ENCODE data around the gene ROR1.

DNA sequence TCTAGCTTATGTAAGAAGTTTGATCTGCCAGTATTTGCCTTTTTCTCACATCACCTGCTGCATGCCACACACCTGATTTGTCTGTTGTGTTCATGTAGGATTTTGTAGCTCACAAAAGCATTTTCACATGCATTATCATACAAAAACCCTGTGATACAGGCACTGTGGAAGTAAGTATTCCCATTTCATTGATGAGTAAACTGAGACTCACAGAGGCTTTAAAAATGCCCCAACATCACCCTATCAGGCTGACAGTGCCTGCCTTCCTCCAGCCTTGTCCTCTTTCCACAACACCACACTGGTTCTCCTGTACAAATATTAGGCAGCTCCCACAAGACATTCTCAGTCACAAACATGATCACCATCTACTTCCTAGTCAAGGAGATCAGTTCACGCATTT is 343.7 kb downstream of the ROR1 start:
- TF ChIP-seq, protein P1, sequence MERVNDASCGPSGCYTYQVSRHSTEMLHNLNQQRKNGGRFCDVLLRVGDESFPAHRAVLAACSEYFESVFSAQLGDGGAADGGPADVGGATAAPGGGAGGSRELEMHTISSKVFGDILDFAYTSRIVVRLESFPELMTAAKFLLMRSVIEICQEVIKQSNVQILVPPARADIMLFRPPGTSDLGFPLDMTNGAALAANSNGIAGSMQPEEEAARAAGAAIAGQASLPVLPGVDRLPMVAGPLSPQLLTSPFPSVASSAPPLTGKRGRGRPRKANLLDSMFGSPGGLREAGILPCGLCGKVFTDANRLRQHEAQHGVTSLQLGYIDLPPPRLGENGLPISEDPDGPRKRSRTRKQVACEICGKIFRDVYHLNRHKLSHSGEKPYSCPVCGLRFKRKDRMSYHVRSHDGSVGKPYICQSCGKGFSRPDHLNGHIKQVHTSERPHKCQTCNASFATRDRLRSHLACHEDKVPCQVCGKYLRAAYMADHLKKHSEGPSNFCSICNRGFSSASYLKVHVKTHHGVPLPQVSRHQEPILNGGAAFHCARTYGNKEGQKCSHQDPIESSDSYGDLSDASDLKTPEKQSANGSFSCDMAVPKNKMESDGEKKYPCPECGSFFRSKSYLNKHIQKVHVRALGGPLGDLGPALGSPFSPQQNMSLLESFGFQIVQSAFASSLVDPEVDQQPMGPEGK (CRISPR knock-in tag; IDR thresholded peaks at IDR 0.05; ENCODE audit: borderline replicate concordance), result no peak
- TF ChIP-seq ZNF70 (CRISPR knock-in tag; IDR thresholded peaks at IDR 0.05) (no peak), CSDC2 (CRISPR knock-in tag; IDR thresholded peaks at IDR 0.05) (no peak), ZC3H10 (CRISPR knock-in tag; IDR thresholded peaks at IDR 0.05) (no peak), ARNTL (CRISPR knock-in tag; IDR thresholded peaks at IDR 0.05; ENCODE audit: borderline replicate concordance, low read depth) (no peak), ZNF8 (CRISPR knock-in tag; IDR thresholded peaks at IDR 0.05) (no peak), ZNF565 (CRISPR knock-in tag; conservative IDR thresholded peaks at IDR 0.05; ENCODE audit: low read depth) (no peak)
- TF ChIP-seq, protein P2, sequence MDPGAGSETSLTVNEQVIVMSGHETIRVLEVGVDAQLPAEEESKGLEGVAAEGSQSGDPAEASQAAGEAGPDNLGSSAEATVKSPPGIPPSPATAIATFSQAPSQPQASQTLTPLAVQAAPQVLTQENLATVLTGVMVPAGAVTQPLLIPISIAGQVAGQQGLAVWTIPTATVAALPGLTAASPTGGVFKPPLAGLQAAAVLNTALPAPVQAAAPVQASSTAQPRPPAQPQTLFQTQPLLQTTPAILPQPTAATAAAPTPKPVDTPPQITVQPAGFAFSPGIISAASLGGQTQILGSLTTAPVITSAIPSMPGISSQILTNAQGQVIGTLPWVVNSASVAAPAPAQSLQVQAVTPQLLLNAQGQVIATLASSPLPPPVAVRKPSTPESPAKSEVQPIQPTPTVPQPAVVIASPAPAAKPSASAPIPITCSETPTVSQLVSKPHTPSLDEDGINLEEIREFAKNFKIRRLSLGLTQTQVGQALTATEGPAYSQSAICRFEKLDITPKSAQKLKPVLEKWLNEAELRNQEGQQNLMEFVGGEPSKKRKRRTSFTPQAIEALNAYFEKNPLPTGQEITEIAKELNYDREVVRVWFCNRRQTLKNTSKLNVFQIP (CRISPR knock-in tag; IDR thresholded peaks at IDR 0.05; ENCODE audit: borderline replicate concordance, low read depth), result no peak

Data from SK-N-SH treated with all-trans-retinoic acid at 6 μM for 48 hours (cell line).